ENCODE data around the gene UBFD1. TPM values are rescaled to one million over a fixed set of nuclear protein-coding genes. Genes with fewer than 3 reads are reported as not detected.
"Not testable (repeated sequence)": the region's sequence is repeated elsewhere in the genome, so short reads cannot be mapped to it uniquely, and the experiment has no call there.

Gene UBFD1
- total RNA-seq, 1 donor from 2014 or later, result 47.0 TPM

- ATAC-seq (ENCODE audit: poor library complexity), result no peak
- no peak for DNase-seq
- intact Hi-C loops (cut with DNase I), result no loop called here
These were observed 34.2 kb upstream of the UBFD1 start for GRCh38 chr16:23523321-23523720.

- ATAC-seq (ENCODE audit: poor library complexity) (no peak), DNase-seq (no peak)
- intact Hi-C loops (cut with DNase I), result no loop called here
These were observed 33.6 kb upstream of the UBFD1 start for GRCh38 chr16:23523876-23524385.

GRCh38 chr16:23524886-23525285 is 32.6 kb upstream of the UBFD1 start:
- DNase-seq (no peak), ATAC-seq (ENCODE audit: poor library complexity) (no peak)
- intact Hi-C loops (cut with DNase I), result no loop called here

- intact Hi-C loops (cut with DNase I), result no loop called here
- no peak for DNase-seq
These were observed 29.4 kb upstream of the UBFD1 start for GRCh38 chr16:23527961-23528643.

GRCh38 chr16:23528644-23529310 is 28.8 kb upstream of the UBFD1 start:
- DNase-seq, result no peak
- ATAC-seq (ENCODE audit: poor library complexity), result no peak
- intact Hi-C loops (cut with DNase I), result no loop called here

More at GRCh38 chr16:23527961-23528643, 29.4 kb upstream of the UBFD1 start:
- ATAC-seq (ENCODE audit: poor library complexity), result peak; percentile 80

GRCh38 chr16:23530062-23530461 is 27.5 kb upstream of the UBFD1 start:
- intact Hi-C loops (cut with DNase I), result no loop called here
- ATAC-seq (ENCODE audit: poor library complexity), result no peak
- DNase-seq, result no peak

- DNase-seq, result no peak
- ATAC-seq (ENCODE audit: poor library complexity), result no peak
- intact Hi-C loops (cut with DNase I), result no loop called here
These were observed 25.1 kb upstream of the UBFD1 start for GRCh38 chr16:23532448-23532847.

- DNase-seq (no peak), ATAC-seq (ENCODE audit: poor library complexity) (no peak)
- intact Hi-C loops (cut with DNase I), result no loop called here
These were observed 22.4 kb upstream of the UBFD1 start for GRCh38 chr16:23534868-23535860.

- DNase-seq (no peak), ATAC-seq (ENCODE audit: poor library complexity) (no peak)
- intact Hi-C loops (cut with DNase I), result no loop called here
These were observed 21.6 kb upstream of the UBFD1 start for GRCh38 chr16:23535901-23536300.

GRCh38 chr16:23537390-23537789 is 20.1 kb upstream of the UBFD1 start:
- DNase-seq, result no peak
- intact Hi-C loops (cut with DNase I), result no loop called here
- no peak for ATAC-seq (ENCODE audit: poor library complexity)

GRCh38 chr16:23538919-23539278 is 18.6 kb upstream of the UBFD1 start:
- ATAC-seq (ENCODE audit: poor library complexity) (no peak), DNase-seq (no peak)
- intact Hi-C loops (cut with DNase I), result no loop called here

- ATAC-seq (ENCODE audit: poor library complexity), result no peak
- intact Hi-C loops (cut with DNase I), result no loop called here
- DNase-seq, result no peak
These were observed 17.3 kb upstream of the UBFD1 start for GRCh38 chr16:23539984-23540816.

GRCh38 chr16:23540817-23541178 is 16.7 kb upstream of the UBFD1 start:
- DNase-seq; intact Hi-C loops (cut with DNase I): not testable (repeated sequence)

GRCh38 chr16:23544436-23544835 is 13.1 kb upstream of the UBFD1 start:
- intact Hi-C loops (cut with DNase I), result no loop called here
- DNase-seq (no peak), ATAC-seq (ENCODE audit: poor library complexity) (no peak)

More at GRCh38 chr16:23540817-23541178, 16.7 kb upstream of the UBFD1 start:
- not testable (repeated sequence) for ATAC-seq (ENCODE audit: poor library complexity)

- intact Hi-C loops (cut with DNase I), result no loop called here
- no peak for ATAC-seq (ENCODE audit: poor library complexity)
- no peak for DNase-seq
These were observed 7.6 kb upstream of the UBFD1 start for GRCh38 chr16:23549938-23550337.

GRCh38 chr16:23552161-23552560 is 5.4 kb upstream of the UBFD1 start:
- DNase-seq, result peak; percentile 13
- no peak for ATAC-seq (ENCODE audit: poor library complexity)
- intact Hi-C loops (cut with DNase I), result no loop called here

- intact Hi-C loops (cut with DNase I), result no loop called here
- ATAC-seq (ENCODE audit: poor library complexity) (no peak), DNase-seq (no peak)
These were observed 3.0 kb upstream of the UBFD1 start for GRCh38 chr16:23554536-23554935.

All from Right ventricle myocardium superior (tissue), 1 donor.